Activated CD4-positive, CD25-positive, alpha-beta regulatory T cell treated with anti-CD3 and anti-CD28 coated beads, Interleukin-2, amount 50 U/mL, for 16 hours (primary cell): ENCODE data around the gene SCT.

Experiments
- DNase-seq: peaks from one replicate; pipeline ENCODE4 v3.0.0-alpha.2; 2020; ENCODE audit warnings: low read depth, low spot score

Gene SCT

DNA sequence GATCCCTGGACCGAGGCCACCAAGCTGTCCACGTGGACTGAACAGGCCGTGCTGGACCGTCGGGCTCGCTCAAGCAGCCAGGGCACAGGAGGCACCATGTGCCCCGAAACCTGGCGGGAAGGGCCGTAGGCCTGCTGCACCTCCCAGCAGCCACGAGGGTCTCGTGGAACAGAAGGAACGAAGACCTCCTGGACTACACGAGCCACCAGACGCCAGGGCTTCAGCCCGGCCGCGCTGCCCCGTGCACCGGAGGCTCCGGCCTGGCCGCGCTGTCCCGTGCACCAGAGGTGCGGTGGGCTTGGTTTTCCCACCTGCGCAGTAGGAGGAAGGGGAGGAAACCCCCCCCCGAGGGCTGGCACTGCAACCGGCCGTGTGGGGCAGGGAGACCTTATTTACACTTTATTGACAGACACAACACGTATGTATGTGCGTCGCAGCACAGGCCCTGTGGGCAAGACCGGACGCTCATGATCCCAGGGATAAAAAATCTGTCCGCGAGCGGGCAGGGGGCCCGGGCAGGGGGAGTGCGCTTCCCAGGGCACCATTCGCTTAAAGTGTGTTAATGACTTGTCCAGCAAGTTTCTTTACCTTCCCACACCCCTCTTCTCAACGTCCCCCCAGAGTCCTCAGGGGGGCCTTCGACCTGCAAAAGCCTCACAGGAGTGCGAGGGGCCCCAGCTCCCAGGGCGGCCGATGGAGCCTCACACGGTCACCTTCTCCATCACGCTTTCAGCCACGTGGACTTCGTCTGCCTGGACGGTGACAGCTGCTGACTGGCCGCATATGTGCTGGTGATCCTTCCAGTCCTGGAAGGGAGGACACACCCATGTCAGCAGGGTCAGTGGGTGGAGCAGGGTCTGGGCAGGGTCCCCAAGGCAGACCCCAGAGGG lies 17.1 kb upstream of the SCT start:
- no peak for DNase-seq

DNA sequence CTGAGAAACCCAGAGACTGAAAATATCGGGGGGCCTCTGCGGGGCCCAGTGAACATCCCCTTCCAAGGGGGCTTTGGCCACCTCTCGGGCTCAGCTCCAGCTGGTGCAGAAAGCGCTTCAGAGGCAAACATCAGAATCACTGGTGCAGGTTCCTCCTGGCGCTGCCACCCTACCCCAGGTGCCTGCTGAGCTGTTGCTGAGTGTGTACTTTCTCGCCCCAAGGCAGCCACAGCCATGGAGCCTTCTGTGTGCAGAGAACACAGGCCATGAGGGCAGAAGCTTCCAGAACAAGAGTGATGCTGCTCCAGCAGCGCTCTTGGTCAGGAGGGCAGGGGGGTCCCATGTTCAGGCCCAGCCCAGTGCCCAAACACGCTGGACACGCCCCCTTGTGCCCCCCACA lies 16.4 kb upstream of the SCT start:
- no peak for DNase-seq

DNA sequence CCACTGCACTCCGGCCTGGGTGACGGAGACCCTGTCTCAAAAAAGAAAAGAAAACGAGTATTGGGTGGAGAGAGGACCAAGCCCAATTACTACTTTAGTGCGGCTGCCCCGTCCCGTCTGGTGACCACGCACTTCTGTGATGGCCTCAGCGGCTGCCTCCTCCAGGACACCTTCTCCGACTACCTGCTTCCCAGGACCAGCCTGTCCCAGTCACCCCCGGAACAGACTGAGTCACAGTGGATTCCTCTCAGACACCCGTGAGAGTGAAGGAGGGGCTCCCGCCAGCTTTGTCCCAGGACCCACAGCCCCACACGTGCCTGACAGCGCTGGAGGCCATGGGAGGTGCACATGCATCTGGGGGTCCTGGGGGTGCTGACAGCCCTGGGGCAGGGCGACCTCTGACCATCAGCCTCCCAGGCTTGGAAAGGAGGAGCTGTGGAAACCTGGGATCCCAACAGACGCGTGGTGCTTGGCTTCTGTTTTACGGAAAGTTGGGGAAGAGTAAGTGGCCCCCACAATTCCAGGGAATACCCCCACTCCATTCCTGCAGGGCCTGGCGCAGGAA lies 14.9 kb upstream of the SCT start:
- DNase-seq: no peak

DNA sequence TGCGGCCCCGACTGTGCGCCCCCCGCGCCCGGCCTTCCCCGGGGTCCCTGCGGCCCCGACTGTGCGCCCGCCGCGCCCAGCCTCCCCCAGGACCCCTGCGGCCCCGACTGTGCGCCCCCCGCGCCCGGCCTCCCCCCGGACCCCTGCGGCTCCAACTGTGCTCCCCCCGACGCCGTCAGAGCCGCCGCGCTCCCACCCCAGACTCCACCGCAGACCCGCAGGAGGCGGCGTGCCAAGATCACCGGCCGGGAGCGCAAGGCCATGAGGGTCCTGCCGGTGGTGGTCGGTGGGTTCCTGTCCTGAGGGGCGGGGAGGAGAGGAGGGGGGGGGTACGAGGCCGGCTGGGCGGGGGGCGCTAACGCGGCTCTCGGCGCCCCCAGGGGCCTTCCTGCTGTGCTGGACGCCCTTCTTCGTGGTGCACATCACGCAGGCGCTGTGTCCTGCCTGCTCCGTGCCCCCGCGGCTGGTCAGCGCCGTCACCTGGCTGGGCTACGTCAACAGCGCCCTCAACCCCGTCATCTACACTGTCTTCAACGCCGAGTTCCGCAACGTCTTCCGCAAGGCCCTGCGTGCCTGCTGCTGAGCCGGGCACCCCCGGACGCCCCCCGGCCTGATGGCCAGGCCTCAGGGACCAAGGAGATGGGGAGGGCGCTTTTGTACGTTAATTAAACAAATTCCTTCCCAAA lies 13.2 kb upstream of the SCT start:
- DNase-seq: no peak

DNA sequence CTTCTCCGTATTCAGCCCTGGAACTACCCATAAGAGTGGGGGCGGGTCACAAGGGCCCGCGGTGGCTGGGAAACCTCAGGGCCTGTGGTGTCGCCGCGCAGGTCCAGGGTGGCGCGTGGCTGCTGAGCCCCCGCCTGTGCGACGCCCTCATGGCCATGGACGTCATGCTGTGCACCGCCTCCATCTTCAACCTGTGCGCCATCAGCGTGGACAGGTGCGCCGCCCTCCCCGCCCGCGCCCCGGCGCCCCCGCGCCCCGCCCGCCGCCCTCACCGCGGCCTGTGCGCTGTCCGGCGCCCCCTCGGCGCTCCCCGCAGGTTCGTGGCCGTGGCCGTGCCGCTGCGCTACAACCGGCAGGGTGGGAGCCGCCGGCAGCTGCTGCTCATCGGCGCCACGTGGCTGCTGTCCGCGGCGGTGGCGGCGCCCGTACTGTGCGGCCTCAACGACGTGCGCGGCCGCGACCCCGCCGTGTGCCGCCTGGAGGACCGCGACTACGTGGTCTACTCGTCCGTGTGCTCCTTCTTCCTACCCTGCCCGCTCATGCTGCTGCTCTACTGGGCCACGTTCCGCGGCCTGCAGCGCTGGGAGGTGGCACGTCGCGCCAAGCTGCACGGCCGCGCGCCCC lies 12.5 kb upstream of the SCT start:
- DNase-seq: no peak

DNA sequence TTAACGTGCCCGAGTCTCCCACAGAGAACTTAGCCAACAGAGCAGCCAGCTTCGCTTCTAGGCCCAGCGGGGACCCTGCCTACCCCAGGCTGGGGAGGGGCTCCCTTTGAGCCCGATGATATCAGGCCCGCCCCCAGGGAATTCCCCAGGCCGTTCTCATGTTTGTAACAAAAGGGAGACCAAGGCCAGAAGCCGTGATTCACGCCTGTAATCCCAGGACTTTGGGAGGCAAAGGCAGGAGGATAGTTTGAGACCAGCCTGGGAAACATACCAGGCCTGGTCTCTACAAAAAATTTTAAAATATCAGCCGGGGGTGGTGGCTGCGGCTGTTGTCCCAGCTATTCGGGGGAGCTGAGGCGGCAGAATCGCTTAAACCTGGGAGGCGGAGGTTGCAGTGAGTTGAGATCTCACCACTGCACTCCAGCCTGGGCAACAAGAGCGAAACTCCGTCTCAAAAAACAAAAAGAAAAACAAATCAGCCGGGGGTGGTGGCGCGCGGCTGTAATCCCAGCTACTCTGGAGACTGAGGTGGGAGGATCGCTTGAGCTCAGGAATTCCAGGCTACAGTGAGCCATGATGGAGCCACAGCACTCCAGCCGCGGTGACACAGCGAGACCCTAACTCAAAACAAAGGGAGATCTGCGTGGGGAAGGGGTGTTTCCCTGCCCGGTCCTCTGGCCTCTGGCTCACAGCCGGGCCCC lies 11.8 kb upstream of the SCT start:
- DNase-seq: no peak

DNA sequence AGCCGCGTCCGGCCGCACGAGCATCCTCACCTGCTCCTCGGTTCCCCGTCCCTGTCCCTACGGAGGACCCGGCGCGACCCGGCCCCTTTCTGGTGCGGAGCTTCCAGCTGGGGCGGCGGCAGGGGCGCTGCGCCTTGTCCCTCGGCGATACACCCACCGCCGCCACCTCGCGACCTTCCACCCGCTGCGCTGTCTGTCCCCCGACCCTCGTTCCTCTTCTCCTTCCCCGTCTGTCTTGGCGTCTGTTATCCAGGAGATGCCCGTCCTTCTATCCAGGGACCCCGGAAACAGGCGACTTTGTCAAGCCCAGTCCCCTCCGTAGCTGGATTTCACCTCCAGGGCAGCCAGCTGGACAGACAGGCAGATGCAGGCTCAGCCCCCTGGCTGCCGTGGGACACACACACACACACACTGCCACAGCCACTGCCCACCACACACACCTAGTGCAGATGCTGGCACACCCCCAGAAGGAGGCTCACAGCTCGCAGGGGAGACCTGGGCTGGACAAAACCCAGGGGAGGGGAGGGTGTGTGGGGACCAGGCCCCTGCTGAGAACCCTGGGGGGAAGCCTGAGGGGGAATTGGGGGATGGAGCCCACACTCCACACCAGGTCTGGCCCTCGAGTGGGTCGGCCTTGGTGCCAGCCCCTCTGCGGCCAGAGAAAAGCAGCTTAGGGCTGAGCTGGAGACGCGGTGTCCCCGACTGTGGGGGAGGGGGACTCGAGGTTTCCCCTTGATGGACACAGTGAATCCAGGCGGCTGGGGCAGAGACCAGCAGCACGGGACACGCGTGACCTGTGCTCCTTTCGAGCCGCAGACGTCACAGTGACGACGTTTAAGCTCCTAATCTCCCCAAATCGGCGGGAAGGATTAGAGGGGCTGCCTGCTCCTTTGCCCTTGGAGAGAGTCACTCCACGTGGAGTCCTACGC lies 10.9 kb upstream of the SCT start:
- DNase-seq: no peak

DNA sequence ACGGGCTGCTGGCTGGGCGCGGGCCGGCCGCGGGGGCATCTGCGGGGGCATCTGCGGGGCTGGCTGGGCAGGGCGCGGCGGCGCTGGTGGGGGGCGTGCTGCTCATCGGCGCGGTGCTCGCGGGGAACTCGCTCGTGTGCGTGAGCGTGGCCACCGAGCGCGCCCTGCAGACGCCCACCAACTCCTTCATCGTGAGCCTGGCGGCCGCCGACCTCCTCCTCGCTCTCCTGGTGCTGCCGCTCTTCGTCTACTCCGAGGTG lies 10.3 kb upstream of the SCT start:
- no peak for DNase-seq

DNA sequence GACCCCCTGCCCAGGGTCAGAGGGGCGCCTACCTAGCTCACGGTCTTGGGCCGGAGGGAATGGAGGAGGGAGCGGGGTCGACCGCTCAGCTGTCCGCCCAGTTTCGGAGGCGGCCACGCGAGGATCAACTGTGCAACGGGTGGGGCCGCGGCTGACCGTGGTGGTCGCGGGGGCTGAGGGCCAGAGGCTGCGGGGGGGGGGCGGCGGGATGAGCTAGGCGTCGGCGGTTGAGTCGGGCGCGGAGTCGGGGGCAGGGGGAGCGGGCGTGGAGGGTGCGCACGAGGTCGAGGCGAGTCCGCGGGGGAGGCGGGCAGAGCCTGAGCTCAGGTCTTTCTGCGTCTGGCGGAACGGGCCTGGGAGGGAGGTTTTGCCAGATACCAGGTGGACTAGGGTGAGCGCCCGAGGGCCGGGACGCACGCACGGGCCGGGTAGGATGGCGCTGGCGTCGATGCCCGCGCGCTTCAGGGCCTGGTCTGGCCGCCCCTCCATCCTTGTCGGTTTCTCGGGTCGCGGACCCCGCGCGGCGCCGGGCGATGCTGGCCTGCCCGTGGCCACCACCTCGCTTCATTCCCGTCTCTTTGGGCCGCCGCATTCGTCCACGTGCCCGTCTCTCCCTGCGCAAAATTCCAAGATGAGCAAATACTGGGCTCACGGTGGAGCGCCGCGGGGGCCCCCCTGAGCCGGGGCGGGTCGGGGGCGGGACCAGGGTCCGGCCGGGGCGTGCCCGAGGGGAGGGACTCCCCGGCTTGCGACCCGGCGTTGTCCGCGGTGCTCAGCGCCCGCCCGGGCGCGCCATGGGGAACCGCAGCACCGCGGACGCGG lies 9.7 kb upstream of the SCT start, which contains the start of gene DRD4:
TSS of gene DRD4 (plus strand) at position 759 of the 822 bp plus-strand sequence. CDS start at position 795, 36 bp downstream.
- no peak for DNase-seq

DNA sequence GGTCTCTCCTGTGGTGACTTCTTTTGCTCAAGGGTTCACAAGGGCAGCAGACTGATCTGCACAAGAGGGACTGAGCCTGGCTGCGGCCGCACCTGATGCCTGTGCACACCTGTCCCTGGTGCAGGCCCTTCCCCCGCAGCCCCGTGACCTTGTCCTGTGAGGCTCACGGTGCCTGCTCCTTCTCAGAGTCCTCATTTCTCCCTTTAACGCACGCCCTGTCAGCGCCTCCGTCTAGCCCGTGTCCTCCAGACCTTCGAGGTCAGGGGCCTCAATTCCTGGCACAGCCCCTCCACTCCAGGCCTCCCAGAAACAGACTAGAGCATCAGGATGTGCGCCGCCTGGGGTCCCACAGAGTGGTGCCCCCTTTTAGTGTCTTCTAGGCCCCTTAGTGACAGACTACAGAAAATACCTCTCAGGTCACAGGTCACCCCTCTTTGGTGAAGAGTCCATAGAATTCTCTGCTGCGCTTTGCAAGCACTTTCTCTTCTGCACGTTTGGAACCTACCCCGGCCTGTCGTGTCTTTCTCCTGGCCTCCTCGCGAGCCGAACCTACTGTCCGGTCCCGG lies 9.0 kb upstream of the SCT start:
- DNase-seq: no peak

DNA sequence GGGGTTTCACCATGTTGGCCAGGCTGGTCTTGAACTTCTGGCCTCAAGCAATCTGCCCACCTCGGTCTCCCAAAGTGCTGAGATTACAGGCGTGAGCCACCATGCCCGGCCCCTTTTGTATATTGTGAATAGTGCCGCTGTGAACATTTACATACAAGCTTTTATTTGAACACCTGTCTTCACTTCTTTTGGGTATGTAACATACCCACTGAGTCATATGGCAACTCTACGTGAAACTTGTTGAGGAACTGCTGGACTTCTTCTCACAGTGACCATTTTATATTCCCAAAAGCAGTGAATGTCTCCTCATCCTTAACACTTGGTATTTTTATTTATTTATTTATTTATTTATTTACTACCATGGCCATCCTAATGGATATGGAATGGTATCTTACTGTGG lies 3.9 kb upstream of the SCT start:
- DNase-seq: no peak

DNA sequence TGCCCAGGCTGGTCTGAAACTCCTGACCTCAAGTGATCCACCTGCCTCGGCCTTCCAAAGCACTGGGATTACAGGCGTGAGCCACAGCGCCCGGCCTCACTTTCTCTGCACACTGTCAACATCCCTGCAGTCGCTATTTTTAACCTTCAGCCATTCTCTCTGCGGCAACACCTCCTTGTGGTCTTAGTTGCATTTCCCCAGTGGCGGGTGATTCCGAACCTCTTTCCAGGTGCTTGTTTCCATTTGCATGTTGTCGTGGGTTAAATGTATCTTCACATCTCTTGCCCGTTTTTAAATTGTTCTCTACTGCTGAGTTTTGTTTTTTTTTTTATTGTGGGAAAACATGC lies 2.2 kb upstream of the SCT start:
- no peak for DNase-seq

DNA sequence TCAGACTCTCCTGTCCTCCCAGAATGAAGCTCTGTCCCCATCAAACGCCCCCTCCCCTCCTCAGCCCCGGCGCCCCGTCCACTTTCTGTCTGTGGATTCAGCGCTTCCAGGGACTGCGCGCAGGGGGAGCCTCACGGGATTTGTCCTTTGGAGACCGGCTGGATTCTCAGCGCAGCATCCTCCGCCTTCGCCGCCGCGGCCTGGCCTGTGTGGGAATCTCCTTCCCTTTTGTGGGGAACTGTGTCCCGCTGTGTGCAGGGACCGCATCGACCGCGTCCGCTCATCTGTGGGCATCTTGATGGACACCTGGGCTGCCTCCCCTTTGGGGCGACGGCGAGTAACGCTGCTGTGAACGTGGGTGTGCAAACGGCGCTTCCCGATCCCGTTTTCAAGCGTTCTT lies 1.1 kb upstream of the SCT start:
- DNase-seq: no peak

DNA sequence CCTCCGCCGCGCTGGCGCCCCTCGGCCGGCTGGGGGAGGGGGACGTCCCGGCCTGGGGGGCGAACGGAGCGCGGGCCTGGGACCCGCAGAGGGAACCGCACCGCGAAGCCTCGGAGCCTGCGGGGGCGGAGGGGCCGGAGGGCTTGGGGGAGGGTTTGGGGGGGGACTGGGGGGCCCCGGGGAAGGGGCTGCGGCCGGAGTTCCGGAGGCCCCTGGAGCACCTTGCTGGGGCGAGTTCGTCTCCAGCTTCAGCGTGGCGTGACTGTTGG lies 261 bp upstream of the SCT start:
- no peak for DNase-seq

DNA sequence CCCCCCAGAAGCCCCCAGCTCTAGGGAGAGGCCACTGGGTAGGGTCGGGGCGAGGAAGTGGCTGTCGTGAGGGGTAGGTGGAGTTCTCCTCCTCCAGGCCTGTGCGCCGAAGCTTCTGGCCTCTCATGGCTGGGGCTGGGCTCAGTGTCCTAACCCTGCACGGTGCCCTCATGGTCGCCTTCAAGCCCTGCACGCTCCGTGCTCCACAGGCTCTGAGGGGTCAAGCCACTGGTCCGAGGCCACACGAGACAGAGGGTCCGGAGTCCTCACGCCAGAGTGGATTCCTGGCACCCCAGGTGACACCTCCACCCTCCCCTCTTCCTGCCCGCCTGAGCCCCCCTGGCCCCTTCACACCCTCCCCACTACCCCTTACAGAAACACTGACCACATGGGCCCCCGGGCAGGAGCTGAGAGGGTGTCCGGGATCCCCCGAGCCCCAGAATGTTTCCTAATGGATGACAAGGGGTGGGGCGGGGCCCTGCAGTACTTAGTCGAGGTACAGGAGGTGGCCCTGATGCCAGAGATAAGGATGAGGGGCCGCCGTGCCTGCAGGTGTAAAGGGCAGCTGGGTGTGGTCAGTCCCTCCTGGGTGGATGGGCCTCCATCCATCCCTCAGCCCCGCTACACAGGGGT lies 1.2 kb downstream of the SCT start:
- no peak for DNase-seq

DNA sequence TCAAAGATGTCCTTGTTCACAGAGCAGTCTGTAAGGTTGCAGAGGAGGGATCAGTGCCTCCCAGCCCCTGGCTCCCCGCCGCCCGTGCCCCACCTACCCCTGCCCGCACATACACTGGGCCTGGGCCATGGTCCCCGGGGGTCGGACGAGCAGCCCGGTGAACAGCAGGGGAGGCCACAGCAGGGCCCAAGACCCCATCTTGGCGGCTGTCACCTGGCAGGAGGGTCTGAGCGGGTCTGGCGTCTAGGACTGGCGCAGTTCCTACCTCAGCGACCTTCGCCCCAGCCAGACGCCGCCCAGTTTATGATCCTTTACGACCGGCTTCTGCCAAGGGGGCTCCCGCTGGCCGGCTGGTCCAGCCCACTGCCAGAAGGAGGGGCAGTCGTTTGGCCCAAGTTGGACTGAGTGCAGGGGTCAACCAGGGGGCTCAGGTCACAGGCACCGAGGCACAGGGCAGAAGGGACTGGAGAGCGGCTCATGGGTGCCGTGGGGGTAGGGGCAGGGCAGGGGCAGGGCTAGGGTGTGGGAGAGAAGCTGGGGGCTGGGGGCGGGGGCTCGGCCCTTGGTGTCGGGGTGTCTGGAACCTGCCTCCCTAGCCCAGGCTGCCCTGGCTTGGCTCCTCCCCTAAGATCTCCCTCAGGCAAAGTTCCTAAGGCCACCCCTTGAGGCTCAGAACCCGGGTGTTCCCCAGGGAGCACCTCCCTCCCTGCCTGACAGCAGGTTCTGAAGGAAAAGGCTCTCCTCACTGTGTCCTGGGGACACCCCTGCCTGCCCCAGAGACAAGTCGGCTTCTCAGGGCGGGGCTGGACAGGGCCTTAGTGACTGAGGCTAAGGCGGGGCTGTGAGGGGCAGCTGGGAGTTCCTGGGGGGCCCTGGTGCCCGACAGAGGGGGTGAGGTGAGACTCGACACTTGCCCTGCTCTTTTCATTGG lies 2.0 kb downstream of the SCT start, which contains the start of gene CDHR5:
TSS of gene CDHR5 (minus strand) at position 251 of the 931 bp plus-strand sequence. CDS start at position 198, 53 bp downstream.
- no peak for DNase-seq

DNA sequence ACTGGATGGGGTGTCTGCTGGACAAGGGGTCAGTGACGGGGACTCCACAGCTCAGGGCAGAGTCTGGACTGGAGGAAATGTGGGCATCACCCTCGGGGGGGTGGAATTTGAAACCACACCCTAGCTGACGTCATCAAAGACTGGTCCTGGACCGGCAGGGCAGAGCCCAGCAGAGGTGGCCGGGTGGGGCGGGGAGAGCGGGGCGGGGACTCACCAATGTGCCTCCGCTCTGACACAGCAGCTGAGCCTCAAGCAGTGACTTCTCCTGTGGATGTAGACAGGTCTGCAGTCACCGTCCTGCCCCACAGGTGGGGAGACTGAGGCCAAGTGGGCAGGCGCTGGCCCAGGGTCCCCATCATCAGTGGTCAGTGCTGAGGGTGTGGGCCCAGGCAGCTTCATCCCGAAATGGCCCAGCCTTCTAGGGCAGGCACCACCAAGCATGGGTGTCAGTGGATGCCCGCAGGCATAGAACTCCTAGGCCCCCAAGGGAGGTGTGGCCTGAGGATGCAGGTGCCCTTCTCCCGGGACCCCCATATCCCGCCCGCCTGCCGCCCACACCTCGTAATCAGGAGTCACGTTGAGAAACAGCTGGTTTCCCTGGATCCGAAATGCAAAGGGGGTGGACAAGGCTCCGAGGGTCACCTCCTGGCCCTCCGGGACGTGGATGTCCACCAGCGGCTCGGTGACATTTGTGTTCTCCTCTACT lies 2.8 kb downstream of the SCT start:
- no peak for DNase-seq
